ENCODE measurements around the gene PRKACB.
"Not testable (repeated sequence)": the region's sequence is repeated elsewhere in the genome, so short reads cannot be mapped to it uniquely, and the experiment has no call there.

Gene PRKACB

GRCh38 chr1:84223751-84224432, 79.8 kb downstream of the PRKACB start:
- no peak for DNase-seq (ENCODE audit: low spot score)

DNA sequence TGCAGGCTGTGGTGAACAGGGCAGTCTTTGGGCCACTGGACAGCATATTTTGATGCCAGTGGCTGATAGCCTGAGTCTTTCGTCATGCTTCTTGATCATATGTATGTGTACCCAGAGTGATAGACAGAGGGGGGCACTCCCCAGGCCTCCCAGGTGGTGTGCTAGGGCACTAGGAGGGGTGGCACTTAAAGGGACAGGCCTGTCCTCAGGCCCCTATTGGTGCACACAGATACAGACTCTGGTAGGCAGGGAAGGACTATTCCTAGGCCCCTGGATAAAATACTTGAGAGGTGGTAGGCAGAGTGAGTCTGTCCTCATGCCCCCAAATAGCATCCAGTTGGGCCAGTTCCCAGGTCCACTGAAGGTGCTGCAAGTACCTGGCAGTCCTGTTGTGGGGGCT, 80.8 kb downstream of the PRKACB start:
- DNase-seq (ENCODE audit: low spot score), result no peak

GRCh38 chr1:84225646-84226045, 81.6 kb downstream of the PRKACB start:
- DNase-seq (ENCODE audit: low spot score), result no peak

DNA sequence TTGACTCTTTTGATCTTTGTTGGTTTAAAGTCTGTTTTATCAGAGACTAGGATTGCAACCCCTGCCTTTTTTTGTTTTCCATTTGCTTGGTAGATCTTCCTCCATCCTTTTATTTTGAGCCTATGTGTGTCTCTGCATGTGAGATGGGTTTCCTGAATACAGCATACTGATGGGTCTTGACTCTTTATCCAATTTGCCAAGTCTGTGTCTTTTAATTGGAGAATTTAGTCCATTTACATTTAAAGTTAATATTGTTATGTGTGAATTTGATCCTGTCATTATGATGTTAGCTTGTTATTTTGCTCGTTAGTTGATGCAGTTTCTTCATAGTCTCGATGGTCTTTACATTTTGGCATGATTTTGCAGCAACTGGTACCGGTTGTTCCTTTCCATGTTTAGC, 88.6 kb downstream of the PRKACB start:
- not testable (repeated sequence) for DNase-seq (ENCODE audit: low spot score)

- no peak for DNase-seq (ENCODE audit: low spot score)
These were observed 92.2 kb downstream of the PRKACB start for GRCh38 chr1:84236256-84236655.

GRCh38 chr1:84242641-84243040, 98.6 kb downstream of the PRKACB start:
- DNase-seq (ENCODE audit: low spot score), result no peak

- DNase-seq (ENCODE audit: low spot score), result no peak
These were observed 101.5 kb downstream of the PRKACB start for GRCh38 chr1:84245563-84245962.

DNA sequence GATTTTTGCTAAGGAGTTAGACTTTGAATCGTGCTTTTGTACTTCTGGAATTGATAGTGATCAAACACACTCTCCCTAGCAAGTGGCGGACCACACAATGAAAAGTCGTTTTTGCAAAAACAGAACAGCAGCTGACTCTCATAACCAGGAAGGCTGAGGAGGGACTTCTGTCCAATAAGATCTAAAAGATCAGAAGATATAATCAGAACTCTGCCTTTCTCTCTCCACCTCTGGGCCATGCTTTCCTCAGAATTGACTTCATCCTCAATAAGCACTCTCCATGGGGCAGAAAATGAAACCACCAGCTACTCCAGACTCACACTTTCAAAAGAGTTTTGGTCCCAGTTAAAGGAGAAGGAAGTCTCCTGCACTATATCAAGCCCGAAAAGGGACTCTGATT, 102.1 kb downstream of the PRKACB start:
- DNase-seq (ENCODE audit: low spot score), result no peak

DNA sequence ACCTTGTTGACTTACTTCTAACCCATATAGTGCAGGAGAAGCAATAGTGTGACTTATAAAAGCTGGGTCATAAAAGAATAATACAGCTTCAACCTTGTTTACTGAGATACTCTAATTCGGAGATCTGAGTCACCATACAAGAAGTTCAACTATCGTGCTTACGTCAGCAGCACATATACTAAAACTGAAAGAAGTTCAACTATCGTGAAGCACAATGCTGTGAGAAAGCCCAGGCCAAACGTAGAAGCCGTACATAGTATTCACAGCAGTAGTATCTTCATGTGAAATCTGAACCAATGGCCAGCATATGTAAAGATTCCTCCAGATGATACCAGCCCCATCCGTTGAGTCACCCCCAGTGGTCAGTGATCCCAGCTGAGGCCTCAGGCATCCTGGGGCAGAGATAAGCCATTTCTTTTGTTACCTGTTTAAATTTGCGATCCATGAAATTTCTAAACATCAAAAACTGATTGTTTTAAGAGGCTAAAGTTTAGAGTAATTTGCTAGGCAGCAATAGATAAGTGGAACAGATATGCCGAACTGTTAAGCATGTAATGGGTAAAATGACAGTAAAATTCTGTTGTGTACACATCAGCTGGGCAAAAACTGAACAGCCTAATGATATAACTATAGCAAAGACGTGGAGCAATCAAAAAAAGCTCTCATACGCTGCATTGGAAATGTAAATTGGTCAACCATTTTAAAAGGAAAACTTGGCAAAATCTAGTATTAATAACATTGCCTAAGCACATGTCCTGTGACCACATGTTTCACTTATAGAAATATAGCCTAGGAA, 103.6 kb downstream of the PRKACB start:
- DNase-seq (ENCODE audit: low spot score), result no peak

GRCh38 chr1:84250668-84251067, 106.6 kb downstream of the PRKACB start:
- DNase-seq (ENCODE audit: low spot score), result no peak

DNA sequence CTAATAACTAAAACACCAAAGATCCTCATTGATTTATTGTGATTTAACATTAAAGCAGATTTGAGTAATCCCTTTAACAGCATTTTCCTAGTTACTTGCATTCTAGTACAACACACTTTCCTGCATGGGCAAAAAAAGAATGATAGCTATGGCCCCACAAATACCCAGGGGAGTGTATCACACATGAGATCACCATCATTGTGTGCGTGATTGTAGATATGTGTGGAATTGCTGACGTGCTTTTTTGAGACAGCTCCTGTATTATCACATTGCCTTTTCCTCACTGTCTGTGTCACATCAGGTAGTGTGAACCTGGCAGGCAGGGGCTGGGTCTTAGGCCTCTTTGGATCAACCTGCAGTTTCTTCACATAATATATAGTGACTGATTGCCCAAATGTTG, 109.0 kb downstream of the PRKACB start:
- no peak for DNase-seq (ENCODE audit: low spot score)

DNA sequence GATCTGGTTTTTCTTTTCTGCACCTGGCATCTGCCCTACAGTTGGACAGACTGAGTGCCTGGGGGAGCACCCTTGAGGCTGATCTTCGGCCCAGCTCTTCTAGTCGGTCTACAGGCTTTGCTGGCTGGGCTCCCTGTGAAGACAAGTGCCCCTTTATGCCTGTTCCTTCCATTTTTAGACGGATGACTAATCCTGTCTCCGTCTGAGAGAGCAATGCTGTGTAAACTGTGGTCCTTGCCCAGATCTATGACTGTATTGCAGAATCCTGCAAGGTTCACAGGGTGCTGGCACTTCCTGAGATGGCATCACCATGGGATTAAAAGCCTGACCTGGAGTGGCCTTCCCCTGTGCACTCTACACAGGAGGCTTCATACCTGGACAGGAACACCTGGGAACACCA, 109.8 kb downstream of the PRKACB start:
- no peak for DNase-seq (ENCODE audit: low spot score)

GRCh38 chr1:84254703-84255238, 110.7 kb downstream of the PRKACB start:
- DNase-seq (ENCODE audit: low spot score), result no peak

- DNase-seq (ENCODE audit: low spot score), result no peak
These were observed 111.5 kb downstream of the PRKACB start for GRCh38 chr1:84255582-84255981.

DNA sequence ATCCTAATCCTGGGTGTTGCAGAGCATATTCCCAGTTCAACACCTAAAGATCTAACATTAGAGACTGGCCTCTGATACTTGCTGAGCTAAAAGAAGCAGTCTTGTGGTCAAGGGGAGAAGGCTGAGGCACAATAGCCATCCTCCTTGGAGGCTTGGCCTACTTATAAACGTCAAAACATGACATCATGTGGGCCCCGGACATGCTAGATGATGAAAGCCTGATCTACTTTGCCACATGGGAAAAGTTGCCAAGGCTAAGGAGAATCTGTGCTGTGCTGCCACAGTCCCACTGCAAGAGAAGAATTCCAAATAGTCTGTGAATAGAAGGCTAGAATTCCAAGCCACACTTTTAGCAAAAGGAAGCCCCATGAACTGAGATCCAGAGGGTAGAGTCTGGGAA, 113.5 kb downstream of the PRKACB start:
- DNase-seq (ENCODE audit: low spot score), result no peak

GRCh38 chr1:84259376-84259775, 115.3 kb downstream of the PRKACB start:
- no peak for DNase-seq (ENCODE audit: low spot score)

DNA sequence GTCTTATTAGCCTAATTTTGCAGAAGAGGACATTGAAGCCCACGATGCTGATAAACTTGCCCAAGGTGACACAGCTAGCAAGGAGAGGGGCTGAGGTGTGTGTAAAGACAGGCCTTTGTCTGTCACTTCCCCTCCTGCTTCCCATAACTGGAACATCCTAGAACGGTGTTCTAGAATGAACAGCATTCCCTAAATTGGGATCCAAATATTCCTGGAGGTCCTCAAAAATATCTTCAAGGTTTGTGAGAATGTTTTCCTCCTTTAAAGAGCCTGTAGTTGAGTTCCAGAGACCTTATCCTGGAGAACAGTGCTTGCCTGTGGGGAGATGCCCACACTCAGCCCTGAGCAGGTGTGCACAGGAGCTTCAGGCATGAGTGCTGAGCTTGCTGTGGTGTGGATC, 115.9 kb downstream of the PRKACB start:
- no peak for DNase-seq (ENCODE audit: low spot score)

GRCh38 chr1:84260852-84261518, 116.9 kb downstream of the PRKACB start:
- DNase-seq (ENCODE audit: low spot score), result no peak

DNA sequence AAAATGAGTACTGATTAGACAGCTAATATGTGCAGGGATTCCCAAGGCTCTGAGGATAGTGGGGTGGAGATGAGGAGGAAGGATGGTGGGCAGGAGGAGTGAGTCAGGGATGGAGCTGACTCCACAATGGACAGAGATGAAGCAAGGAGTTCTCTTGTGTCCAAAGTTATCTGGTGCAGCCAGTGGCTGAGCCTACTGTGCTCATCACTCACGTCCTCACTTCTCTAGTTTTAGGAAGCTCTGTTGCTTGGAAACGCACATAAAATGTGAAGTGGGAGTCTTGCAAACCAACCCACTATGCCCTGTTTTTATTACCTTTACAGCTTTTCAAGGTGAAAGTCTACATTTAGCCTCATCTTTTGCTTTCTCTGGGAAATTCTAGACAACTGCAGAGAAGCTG, 120.9 kb downstream of the PRKACB start:
- no peak for DNase-seq (ENCODE audit: low spot score)

DNA sequence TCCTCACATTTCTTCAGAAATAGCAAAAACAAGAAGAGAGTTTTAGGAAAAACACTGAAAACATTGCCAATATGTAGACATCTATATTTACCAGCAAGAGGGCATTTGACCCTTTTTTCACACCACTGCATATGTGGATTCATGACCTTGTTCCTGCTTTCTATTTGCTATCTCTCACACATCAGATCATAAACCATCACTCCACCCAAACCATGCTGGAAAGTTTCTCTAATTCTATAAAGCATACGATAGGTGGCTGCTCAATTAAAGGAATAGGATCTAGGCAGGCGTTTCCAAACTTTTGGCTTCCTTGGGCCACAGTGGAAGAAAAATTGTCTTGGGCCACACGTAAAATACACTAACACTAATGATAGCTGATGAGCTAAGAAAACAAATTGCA, 121.8 kb downstream of the PRKACB start:
- no peak for DNase-seq (ENCODE audit: low spot score)

GRCh38 chr1:84266748-84267147, 122.7 kb downstream of the PRKACB start:
- DNase-seq (ENCODE audit: low spot score), result no peak

GRCh38 chr1:84267476-84267875, 123.4 kb downstream of the PRKACB start:
- no peak for DNase-seq (ENCODE audit: low spot score)

DNA sequence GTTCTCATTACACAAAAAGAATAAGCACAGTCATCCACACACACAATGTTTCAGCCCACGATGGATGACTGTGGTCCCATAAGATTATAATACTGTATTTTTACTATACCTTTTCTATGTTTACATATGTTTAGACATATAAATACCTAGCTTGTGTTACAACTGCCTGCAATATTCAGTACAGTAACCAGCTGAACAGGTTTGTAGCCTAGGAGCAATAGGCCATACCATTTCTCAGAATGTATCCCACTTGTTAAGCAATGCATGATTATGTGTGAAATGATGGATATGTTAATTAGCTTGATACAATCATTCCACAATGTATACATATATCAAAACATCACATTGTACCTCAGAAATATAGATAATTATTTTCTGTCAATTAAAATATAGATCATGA, 124.3 kb downstream of the PRKACB start:
- DNase-seq (ENCODE audit: low spot score), result no peak
